Vagina (tissue), 2 donors: Measurements from ENCODE around the gene DAND5.

Experiments
- POLR2A ChIP-seq, 2 donors: fragments of 450-650 bp; IDR thresholded peaks; one replicate each; pipeline ENCODE4 v1.6.1; 2017; ENCODE audit warnings: antibody characterized with exemption in 2 of 2, mild to moderate bottlenecking in 2 of 2, moderate library complexity in 2 of 2
- TF ChIP-seq, protein P1 (sequence below), 3 experiments: fragments of 450-650 bp in 2 of 3; fragments of 200-600 bp in 1 of 3; sonication (generic) in 1 of 3; IDR thresholded peaks; one replicate each; pipeline ENCODE4 v1.5.1; 2017 to 2019; ENCODE audit warnings: antibody characterized with exemption in 3 of 3, mild to moderate bottlenecking in 2 of 3, moderate library complexity in 2 of 3

DNA sequence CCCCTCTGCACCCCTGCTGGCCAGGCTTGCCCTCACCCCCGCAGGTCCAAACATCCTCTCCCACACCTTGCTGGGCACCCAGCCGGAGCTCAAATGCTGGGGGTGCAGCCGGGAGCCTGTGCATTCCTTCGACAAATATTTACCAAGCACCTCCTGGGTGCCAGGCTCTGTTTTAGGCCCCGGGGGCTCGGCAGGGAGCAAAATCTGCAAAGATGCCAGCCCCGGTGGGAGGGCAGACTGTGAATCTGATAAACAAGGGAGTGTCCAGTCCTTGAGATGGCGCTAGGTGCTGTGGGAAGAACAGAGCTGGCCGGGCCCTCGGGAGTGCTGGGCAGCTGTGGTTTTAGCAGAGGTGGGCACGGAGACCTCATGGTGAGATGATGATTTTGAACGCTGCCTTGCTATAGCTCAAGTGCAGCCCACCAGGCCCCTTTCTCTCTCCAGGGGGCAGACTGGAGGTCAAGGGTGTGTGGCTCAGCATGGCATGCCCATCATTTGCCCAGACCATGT, 36.5 kb downstream of the DAND5 start:
- TF ChIP-seq, protein P1, sequence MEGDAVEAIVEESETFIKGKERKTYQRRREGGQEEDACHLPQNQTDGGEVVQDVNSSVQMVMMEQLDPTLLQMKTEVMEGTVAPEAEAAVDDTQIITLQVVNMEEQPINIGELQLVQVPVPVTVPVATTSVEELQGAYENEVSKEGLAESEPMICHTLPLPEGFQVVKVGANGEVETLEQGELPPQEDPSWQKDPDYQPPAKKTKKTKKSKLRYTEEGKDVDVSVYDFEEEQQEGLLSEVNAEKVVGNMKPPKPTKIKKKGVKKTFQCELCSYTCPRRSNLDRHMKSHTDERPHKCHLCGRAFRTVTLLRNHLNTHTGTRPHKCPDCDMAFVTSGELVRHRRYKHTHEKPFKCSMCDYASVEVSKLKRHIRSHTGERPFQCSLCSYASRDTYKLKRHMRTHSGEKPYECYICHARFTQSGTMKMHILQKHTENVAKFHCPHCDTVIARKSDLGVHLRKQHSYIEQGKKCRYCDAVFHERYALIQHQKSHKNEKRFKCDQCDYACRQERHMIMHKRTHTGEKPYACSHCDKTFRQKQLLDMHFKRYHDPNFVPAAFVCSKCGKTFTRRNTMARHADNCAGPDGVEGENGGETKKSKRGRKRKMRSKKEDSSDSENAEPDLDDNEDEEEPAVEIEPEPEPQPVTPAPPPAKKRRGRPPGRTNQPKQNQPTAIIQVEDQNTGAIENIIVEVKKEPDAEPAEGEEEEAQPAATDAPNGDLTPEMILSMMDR (IDR thresholded peaks at IDR 0.05): no peak
- TF ChIP-seq POLR2A (IDR thresholded peaks at IDR 0.05): no peak
